NCI-H446 treated with DMSO at 0.1 percent for 48 hours (cell line): ENCODE data around the gene ICAM5.
"Not testable (repeated sequence)": the region's sequence is repeated elsewhere in the genome, so short reads cannot be mapped to it uniquely, and the experiment has no call there.

Experiments
- DNase-seq: peaks from one replicate; lab custom pipeline; 2025; lab: John Stamatoyannopoulos, UW

Gene ICAM5

DNA sequence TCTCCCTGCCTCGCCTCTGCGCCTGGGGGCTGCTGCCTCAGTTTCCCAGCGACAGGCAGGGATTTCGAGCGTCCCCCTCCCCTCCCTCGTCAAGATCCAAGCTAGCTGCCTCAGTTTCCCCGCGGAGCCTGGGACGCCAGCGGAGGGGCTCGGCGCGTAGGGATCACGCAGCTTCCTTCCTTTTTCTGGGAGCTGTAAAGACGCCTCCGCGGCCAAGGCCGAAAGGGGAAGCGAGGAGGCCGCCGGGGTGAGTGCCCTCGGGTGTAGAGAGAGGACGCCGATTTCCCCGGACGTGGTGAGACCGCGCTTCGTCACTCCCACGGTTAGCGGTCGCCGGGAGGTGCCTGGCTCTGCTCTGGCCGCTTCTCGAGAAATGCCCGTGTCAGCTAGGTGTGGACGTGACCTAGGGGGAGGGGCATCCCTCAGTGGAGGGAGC, 19.6 kb upstream of the ICAM5 start:
- no peak for DNase-seq

- no peak for DNase-seq
Measured at GRCh38 chr19:10270616-10271394, 18.9 kb upstream of the ICAM5 start, which contains the start of gene ICAM1. TSS of gene ICAM1 (plus strand) at chr19:10271120. CDS start at chr19:10271160, 40 bp downstream.

DNA sequence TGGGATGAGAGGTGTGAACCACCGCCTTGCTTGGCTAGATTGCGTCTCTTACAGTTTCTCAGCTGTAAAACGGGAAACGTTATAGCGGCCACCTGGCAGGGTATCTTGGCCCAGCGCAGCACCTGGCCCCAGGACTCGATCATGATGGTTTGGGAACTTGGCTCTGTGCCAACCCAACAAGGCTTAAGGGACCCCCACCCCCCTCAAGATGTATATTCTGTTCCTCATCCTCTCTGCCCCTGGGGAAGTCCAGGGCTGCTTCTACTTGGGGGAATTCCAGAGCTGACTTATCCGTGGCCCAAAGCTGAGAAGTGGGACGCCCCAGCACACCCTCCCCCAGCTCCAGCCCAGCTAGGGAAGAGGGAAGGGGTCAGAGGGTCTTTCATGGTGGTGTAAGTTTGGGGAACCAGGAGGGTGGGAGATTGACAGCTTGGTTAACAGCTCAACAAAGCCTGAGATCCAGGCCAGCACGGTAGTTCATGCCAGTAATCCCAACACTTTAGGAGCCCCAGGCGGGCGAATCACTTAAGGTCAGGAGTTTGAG, 18.1 kb upstream of the ICAM5 start:
- DNase-seq = no peak

GRCh38 chr19:10274589-10274988, 15.2 kb upstream of the ICAM5 start:
- DNase-seq = no peak

- no peak for DNase-seq
Measured at GRCh38 chr19:10277795-10278589, 11.8 kb upstream of the ICAM5 start.

DNA sequence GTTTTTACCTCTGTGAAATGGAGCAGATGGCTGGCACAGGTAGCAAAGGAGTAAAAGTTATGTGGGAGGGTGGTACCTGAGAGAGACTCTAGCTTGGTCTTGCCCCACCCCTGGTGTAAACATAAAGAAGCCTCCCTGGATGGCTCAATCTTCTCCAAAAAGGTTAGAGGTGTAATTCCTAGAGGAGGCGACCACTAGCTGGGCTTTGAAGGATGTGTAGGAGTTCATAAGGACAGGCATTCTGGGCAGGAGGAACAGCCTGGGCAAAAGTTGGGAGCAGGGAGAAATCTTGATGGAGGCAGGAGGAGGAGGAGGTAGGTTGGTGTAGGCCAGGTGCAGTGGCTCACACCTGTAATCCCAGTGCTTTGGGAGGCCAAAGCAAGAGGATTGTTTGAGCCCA, 10.8 kb upstream of the ICAM5 start:
- no peak for DNase-seq

DNA sequence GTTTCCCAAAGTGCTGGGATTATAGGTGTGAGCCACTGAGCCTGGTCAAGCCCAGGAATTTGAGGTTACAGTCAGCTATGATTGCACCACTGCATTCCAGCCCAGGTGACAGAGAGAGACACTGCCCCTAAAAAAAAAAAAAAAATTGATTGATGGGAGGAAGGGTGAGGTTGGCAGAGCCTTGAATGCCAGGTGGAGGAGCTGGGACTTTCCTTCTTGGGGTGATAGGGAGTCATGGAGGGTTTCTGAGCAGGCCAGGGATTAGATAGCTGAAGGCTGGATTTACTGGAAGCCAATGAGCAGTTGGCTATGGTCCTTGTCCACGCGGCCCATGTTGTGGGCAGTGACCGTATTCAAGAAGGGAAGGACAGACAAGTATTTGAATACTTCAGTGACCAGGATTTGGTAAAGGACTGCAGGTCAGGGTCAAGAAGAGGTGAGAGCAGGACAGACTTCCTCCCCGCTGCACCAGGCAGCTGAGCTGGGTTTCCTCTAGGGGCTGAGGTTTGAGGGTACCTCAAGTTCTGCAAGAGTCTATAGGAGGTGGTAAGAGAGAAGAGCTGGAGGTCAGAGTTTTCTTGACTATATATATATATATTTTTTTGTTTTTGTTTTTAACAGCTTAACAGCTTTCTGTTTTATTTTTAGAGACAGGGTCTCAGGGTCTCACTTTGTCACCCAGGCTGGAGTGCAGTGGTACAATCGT, 9.9 kb upstream of the ICAM5 start:
- DNase-seq = no peak

GRCh38 chr19:10282043-10282442, 7.7 kb upstream of the ICAM5 start:
- DNase-seq = not testable (repeated sequence)

DNA sequence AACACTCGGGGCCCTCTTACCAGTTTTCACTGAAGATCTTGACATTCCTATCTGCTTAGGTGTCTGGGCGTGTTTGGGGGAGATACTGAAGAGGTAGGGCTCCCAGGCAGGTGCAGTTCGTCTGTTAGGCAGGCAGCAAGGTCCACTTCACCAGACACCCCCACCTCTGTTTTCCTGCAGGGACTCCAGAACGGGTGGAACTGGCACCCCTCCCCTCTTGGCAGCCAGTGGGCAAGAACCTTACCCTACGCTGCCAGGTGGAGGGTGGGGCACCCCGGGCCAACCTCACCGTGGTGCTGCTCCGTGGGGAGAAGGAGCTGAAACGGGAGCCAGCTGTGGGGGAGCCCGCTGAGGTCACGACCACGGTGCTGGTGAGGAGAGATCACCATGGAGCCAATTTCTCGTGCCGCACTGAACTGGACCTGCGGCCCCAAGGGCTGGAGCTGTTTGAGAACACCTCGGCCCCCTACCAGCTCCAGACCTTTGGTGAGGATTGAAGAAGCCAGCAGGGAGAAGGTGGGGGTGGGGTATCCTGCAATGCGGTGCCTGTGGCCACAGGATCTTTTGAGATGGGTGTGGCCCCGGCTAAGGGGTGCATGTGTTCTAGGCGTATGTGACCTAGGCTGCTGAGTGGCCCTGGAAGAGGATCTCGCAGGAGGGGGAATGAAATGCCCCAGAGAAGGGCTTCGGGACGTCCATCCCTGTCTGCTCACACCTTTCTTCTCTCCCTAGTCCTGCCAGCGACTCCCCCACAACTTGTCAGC, 6.3 kb upstream of the ICAM5 start:
- no peak for DNase-seq

GRCh38 chr19:10284065-10284959, 5.4 kb upstream of the ICAM5 start:
- no peak for DNase-seq

- DNase-seq = no peak
Measured at GRCh38 chr19:10284960-10285278, 4.8 kb upstream of the ICAM5 start.

- DNase-seq = no peak
Measured at GRCh38 chr19:10285393-10285792, 4.4 kb upstream of the ICAM5 start.

DNA sequence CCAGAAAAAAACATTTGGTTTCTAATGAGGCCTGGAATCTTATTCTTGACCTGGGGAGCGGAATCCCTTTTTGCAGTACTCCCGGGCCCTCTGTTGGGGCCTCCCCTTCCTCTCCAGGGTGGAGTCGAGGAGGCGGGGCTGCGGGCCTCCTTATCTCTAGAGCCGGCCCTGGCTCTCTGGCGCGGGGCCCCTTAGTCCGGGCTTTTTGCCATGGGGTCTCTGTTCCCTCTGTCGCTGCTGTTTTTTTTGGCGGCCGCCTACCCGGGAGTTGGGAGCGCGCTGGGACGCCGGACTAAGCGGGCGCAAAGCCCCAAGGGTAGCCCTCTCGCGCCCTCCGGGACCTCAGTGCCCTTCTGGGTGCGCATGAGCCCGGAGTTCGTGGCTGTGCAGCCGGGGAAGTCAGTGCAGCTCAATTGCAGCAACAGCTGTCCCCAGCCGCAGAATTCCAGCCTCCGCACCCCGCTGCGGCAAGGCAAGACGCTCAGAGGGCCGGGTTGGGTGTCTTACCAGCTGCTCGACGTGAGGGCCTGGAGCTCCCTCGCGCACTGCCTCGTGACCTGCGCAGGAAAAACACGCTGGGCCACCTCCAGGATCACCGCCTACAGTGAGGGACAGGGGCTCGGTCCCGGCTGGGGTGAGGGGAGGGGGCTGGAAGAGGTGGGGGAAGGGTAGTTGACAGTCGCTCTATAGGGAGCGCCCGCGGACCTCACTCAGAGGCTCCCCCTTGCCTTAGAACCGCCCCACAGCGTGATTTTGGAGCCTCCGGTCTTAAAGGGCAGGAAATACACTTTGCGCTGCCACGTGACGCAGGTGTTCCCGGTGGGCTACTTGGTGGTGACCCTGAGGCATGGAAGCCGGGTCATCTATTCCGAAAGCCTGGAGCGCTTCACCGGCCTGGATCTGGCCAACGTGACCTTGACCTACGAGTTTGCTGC, 2.7 kb upstream of the ICAM5 start, which contains the start of gene ICAM4:
ICAM4 (plus strand) TSS at position 153 of the 935 bp plus-strand sequence; CDS start at position 211, 58 bp downstream.
- no peak for DNase-seq

- peak; percentile 53 for DNase-seq
Measured at GRCh38 chr19:10288662-10289166, 1.0 kb upstream of the ICAM5 start.

DNA sequence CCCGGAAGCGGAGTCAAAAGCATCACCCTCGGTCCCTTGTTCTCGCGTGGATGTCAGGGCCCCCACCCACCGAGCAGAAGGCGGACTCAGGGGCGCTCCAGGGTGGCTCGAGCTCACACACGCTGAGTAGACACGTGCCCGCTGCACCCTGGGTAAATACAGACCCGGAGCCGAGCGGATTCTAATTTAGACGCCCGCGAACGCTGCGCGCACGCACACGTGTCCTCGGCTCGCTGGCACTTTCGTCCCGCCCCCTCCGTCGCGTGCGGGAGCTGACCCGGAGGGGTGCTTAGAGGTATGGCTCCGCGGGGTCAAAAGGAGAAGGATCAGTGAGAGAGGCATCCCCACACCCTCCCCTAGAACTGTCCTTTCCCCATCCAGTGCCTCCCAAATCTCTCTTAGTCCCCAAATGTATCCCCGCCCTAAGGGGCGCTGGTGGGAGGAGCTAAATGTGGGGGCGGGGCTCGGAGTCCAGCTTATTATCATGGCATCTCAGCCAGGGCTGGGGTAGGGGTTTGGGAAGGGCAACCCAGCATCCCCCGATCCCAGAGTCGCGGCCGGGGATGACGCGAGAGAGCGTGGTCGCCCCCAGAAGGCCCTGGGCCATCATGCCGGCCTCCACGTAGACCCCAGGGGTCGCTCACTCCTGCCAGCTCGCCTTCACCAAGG, 451 bp upstream of the ICAM5 start:
- peak; percentile 71 for DNase-seq

- DNase-seq = no peak
Measured at GRCh38 chr19:10290357-10290875, 664 bp downstream of the ICAM5 start.

DNA sequence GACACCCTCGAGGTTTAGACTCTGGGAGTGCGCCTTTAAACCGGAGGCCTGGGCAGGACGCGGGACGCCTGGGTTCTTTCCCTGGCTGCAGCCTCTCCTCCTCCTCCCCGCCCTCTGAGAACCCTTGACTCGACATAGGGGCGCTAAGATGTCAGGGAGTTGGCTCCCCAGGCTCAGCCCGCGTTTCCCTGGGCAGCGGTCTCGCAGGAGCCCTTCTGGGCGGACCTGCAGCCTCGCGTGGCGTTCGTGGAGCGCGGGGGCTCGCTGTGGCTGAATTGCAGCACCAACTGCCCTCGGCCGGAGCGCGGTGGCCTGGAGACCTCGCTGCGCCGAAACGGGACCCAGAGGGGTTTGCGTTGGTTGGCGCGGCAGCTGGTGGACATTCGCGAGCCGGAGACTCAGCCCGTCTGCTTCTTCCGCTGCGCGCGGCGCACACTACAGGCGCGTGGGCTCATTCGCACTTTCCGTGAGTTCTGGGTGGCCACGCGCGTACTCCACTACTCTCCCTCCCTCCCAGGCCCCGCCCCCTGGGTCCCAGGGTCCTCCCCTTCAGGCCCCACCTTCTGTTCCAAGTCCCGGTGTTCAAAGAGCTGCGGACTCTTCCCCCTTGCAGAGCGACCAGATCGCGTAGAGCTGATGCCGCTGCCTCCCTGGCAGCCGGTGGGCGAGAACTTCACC, 1.3 kb downstream of the ICAM5 start:
- DNase-seq = no peak
